ENCODE data around the gene DLG1.
"Not testable (repeated sequence)": the region's sequence is repeated elsewhere in the genome, so short reads cannot be mapped to it uniquely, and the experiment has no call there.

DLG1 gene

DNA sequence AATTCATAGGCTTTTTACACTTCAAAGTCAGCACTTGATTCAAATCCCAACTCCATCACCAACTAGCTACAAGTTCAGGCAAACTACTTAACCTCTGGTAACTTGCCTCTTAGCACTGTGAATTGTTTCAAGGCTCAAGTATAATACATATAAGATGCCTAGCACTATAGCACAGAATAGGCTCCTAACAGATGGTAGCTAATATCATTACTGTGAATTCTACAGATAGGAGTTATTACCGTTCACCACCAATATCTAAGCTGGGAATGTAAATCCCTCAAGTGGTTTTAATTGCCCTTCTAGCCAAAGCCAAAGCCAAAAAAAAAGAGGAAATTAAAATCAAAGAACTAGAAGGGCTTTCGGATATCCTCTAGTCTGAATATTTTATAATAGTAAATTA lies 15.4 kb downstream of the DLG1 start:
- DNase-seq = no peak

DNA sequence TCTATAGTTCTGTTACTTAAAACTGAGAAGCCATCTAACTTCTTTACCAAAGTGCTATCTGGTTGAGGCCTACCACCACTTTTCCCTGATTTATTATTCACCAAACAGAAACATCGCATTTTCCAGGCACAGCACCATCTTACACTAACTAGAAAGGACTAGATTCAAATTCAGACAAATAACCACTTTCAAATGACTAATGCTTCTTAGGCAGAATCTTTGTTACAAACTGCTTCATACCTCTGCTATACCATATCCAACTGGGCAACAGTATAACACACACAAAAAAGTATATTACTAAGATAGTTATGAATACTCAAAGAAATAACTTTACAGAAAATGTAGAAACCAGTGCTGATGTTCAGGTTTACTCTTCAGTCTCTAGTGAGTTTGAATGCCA lies 16.6 kb downstream of the DLG1 start:
- DNase-seq = no peak

DNA sequence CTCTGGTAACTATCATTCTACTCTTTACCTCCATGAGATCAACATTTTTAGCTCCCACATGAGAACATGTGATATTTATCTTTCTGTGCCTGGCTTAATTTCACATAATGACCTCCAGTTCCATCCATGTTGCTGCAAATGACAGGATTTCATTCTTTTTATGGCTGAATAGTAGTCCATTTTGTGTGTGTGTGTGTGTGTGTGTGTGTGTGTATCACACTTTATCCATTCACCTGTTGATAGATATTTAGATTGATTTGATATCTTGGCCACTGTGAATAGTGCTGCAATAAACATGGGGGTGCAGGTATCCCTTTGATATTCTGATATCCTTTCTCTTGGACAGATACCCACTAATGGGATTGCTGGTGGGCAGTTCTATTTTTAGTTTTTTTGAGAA lies 18.3 kb downstream of the DLG1 start:
- DNase-seq = no peak

DNA sequence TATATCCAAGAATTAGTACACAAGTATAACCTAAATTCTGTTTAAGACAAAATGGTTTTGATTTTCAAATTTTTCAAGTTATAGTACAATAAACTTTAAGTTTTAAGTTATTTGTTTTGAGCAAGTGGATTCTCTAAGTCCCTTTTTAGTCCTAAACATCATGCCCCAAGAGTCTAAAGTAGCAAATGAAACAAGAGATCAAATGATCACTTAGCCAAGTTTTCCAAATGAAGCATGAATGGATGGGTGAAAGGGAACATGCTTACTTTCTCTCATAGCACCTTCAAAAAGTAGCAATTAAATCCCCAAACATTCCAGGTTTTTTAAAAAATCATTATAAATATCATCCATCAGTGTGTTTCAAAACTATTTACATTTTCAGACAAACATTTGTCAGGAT lies 19.5 kb downstream of the DLG1 start:
- DNase-seq = no peak

DNA sequence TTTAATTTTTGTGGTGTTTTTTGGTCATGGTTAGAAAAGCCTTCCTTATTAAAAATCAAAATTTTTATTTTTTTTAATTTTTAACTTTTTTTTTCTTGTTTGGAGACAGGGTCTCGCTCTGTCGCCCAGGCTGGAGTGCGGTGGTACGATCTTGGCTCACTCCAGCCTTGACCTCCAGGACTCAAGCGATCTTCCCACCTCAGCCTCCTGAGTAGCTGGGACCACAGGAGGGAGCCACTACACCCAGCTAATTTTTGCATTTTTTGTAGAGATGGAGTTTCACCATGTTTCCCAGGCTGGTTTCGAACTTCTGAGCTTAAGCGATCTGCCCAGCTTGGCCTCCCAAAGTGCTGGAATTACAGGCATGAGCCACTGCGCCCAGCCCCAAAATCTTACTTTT lies 21.6 kb downstream of the DLG1 start:
- DNase-seq = not testable (repeated sequence)

DNA sequence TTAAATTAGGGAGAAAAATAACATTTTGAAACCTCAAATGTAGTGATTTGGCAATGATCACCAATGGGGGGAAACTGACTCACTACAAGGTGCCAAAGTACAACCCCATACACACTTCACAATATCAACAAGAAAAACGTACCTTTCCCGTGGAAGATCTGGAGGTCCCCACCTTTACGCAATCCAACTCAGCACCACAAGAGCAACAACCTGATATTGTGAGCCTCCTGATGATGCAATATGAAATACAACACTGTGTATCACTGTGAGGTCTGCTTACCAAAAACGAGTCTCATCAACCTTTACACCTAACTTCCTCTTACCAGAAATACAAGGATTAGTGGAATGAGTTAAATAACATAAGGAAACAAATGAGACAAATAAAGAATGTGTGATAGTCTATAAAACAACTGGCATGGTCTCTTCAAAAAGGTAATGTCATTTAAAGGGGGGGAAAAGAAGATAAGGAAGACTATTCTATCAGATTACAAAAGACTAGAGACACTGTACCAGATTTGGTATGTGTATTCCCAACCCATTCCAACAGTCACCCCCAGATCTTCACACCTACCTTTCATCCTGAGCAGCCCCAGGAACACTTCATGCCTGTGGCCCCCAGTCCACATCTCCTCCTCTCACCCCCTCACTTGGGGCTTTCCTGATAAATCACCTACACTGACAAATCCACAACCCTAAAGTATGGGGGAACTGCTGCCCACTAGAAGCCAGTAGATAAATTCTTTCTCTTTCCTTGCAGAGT lies 27.7 kb downstream of the DLG1 start:
- DNase-seq = no peak

DNA sequence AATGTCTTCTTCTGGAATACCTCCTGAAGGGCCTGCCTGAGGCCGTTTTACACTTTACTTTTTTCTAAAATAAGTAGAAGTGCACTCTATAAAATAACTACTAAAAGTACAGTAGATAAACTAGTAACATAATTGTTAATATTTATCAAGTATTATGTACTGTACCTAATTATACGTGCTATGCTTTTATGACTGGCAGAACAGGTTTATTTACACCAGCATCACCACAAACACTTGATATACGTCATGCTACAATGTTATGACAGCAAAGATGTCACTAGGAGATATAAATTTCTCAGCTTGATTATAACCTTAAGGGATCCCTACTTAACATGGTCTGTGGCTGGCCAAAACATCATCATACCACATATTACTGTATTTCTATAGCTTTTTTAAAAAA lies 29.4 kb downstream of the DLG1 start:
- DNase-seq = no peak

DNA sequence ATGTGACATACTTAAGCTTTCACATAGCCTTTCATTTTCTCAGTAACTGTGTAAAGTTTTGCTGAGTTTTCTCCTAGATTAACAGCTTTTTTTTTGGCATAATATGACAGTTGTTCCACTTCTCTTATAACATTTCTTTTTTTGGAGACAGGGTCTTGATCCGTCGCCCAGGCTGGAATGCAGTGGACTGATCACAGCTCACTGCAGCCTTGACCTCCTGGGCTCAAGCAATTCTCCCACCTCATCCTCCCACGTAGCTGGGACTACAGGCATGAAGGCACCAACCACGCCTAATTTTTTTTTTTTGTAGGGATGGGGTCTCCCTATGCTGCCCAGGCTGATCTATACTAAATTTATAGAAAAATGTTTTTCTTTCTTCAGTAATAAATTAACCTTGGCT lies 30.1 kb downstream of the DLG1 start:
- DNase-seq = no peak

DNA sequence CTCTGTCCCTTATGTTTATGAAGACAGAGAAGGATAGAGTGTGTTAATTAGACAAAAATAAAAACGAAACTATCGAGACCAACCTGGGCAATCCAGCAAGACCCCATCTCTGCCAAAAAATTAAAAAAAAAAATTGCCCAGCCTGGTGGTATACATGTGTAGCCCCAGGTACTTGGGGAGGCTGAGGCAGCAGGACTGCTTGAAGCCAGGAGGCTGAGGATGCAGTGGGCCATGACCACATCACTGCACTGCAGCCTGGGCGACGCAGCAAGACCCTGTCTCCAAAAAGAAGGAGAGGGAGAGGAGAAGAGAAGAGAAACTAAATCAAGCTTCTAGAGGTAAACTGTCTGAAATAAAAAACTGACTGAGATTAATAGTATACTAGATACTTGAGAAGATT lies 32.1 kb downstream of the DLG1 start:
- no peak for DNase-seq

DNA sequence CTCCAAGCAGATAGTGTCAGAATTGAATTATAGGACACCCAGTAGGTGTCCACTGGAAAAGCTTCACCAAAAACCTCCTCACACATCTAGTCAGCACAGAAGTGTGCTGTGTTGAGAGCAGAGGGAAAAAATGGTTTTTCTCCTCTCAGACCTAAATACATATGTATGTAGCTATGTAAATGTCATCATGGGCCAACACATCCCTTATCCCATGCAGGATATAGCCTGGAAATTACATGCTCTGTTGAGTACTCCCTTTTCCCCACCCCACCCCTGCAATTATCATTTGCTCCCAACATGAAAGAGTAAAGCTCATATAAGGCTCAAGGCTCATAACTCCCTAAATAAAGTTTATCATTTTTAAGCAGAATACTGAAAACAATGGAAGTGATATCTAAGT lies 35.7 kb downstream of the DLG1 start:
- no peak for DNase-seq

DNA sequence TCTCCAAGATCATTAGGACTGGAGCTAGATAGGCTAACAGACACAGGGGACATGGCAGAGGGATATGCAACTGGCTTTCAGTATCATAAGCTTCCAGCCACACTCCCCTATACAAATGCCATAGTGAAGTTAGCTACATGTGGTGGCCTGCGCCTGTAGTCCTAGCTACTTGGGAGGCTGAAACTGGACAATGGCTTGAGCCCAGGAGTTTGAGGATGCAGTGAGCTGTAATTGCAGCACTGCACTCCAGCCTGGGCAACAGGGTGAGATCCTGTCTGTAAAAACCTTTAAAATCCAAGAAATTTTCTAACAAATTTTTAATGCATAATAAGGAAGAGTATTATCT lies 37.3 kb downstream of the DLG1 start:
- DNase-seq = no peak

DNA sequence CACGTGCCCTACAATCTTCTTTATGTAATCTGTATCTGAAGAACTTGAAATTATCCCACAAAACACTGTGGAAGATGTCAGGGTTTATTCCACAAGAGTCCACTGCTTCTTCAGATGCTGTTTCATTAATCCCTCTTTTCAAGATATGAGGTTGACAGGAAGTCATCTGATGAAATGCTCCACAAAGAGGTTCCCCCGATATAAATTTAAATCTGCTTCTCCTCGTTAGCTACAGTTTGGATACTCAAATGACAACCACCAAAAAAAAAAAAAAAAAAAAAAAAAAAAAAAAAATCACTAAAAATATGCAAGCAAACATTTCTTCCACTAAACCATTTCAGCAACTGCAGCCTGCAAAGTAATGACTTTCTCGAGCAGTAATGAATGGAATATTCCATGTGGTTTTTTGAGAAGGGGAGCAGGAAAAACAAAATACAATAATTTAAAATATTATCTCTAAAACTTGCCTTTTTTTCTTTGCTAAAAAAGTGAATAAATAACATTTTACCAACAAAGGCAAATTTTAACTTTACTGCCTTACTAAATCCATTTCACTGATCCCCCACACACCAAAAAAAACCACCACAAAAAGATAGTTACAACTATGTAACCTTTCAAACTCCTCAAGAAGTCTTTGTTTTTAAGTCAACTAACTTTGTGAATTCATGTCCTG lies 37.8 kb downstream of the DLG1 start:
- DNase-seq = peak; percentile 1

DNA sequence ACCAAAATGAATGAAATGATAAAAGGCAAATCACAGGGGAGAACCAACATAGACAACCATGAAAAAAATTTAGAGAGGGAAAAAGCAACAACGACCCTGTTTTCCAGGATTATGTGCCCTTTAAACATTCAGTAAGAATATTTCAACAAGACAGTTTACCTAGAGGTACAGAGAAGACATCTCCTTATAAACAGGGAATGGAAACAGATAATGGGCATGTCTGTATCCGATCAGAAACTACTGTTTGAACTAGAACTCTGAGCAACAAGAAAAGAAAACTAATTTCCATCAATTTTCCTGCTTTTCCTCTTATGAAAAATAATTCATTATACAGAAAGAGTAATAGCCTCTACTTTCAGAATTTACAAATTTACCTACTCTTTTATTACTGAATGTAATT lies 39.3 kb downstream of the DLG1 start:
- DNase-seq = no peak

DNA sequence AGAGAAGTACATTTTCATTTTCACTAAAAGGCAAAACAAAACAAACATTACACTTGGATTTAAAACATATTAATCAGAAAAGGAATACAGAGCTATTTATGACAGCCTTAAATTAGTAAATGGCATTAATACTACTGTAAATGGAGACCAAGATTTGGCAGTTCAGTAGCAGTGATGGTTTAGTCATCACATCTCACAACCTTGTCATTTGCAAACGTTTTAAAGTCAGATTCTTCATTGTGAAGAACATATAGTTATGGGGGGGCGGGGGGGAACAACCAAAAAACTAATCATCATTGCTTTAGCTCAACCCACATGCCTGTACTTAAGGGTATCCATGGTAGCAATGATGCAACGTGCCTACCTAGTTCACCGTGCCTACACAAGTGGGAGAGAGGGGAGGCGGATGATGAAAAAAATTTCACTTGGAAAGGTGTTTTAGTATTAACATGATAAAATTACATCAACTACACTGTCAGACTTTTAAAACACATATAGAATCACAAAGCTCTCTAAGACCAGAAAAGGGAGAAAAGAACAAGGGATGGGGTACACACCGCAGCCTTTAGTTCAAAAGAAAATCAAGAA lies 40.1 kb downstream of the DLG1 start:
- DNase-seq = no peak

DNA sequence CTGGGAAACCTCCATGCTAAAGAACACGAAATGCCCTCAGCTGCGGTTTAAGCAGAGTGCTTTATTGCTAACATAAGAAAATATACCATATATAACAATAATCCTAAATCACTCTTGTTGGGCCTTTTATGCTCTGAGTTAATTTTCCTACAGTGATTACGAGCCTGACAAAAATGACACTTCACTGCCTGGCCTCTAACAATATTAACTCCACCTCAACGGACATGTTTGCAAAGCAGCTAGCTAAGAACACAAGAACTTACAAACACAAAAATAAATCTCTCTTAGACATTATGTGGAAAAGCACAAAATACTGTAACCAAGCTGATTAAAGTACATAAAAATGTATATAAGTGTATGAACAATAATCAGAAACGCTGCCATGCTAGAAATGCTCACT lies 40.7 kb downstream of the DLG1 start:
- no peak for DNase-seq

DNA sequence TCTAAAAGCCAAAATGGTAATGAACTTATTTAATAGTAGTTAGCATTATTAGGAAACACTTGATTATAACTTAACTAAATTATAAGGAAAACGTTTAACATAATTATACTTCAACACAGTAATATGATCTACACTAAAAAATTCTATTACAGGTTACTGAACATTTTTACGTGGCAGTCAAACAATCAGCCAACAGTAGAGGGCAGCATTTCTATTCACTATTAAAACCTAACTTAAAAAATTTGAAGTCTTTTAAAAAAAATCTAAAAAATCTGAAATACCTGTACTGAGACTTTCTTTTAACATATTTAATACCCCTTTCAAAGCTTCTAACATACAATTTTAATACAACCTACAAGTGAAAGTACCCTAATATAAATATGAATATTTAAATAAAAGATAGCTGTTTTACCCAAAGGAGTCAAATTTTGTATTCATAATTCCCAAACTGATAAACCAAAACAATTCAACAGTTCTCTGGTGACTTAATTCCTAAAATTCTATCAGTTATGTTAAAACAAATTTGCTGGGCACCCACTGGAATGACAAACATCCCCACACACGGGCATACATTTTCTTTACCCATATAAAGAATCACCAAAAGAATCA lies 41.5 kb downstream of the DLG1 start:
- peak; percentile 52 for DNase-seq

DNA sequence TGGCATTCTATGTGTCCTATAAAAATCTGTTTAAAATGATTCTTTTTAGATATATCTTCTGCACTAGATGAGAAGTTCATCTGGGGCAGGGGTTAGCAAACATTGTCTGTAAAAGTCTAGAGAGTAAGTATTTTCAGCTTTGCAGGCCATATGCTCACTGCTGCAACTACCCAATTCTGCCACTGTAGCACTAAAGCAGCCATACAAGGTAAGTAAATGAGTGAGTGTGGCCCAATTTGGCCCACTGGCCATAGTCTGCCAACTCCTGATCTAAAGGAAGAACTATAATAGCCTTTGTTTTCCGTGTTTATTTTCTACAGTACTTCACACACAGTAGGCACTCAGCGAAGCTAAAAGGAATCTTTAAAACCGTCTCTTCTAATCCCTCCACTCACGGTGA lies 42.3 kb downstream of the DLG1 start:
- DNase-seq = no peak

DNA sequence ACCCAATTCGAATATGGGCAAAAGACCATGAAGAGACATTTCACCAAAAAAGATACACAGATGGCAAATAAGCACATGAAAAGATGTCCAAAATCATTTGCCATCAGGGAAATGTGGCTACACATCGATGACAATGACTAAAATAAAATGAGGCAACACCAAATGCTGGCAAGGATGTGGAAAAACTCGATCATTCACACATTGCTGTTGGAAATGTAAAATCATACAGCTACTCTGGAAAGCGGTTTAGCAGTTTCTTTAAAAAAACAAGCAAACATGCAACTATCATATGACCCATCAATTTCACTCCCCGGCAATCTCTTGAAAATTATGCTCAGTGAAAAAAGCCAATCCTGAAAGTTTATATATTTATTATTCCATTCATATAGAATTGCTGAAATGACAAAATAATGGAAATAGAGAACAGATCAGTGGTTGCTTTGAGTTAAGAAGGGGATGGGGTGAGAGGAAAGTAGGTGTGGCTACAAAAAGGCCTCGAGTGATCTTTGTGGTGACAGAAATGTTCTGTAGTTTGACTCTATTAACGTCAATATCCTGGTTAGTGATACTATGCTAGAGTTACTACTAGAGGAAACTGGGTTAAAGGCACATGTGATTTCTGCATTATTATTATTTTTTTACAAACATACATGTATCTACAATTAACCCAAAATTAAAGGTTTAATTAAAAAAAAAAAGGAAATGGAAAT lies 45.0 kb downstream of the DLG1 start:
- DNase-seq = no peak

DNA sequence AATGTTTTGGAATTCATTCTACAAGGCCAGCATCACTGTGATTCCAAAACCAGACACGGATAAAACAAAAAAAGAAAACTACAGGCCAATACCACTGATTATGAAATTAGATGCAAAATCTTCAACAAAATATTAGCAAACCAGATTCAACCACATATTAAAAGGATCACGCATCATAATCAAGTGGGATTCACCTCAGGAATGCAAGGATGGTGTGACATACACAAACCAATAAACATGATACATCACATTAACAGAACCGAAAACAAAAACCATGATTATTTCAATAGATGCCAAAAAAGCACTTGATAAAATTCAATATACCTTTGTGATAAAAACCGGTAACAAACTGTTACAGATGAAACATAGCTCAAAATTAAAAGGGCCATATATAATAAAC lies 48.9 kb downstream of the DLG1 start:
- no peak for DNase-seq

DNA sequence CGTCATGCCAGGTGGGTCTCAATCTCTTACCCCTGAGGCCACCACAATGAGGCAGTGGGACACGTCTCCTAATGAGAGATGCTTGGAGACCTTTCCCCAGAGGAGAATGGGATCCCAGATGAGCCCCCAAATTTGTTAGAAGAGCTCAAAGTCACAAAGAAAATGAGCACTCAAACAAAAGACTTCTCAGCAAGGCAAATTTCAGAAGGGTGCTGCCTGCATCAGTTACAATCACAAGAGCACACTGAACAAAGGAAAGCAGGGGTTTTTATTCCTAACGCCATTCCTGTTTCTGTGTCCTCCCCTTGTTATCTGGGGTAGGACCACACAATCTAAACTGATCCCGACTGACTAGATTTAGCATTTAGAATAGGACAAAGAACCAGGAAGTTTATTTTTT lies 50.1 kb downstream of the DLG1 start:
- DNase-seq = no peak

DNA sequence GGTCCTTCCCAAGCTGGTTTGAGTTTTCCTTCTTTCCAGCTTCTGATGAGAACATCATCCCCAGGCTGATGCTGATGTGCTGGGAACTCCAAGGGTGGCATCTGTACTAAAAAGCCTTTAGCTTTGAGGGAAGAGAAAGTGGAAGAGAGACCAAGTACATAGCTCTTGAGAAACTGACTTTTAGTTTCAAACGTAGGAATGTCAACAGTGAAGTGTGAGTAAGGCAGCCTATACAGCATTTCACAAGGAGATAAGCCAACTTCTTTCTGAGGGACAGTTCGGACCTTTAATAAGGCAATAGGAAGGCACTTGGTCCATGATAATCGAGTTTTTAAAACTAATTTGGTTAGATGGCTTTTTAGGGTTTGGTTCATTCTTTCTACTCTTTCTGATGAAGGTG lies 53.7 kb downstream of the DLG1 start:
- DNase-seq = no peak

DNA sequence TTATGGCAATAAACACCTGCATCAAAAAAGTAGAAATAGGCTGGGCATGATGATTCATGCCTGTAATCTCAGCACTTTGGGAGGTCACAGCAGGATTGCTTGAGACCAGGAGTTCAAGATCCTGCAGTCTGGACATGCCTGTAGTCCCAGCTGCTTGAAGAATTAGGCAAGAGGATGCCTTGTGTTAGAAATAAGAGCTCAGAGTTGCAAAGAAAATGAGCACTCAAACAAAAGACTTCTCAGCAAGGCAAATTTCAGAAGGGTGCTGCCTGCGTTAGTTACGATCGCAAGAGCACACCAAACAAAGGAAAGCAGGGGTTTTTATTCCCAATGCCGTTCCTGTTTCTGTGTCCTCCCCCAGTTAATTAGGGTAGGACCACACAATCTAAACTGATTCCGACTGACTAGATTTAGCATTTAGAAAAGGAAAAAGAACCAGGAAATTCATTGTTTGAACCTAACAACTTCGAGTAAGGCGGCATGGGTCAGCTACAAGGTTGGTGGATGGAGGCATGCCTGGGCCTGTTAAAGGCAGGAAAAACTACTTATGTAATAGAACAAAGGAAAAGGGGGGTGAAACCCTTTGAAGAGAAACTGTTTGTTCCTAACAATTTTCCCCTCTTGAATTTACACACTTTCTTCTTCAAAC lies 55.5 kb downstream of the DLG1 start:
- no peak for DNase-seq

DNA sequence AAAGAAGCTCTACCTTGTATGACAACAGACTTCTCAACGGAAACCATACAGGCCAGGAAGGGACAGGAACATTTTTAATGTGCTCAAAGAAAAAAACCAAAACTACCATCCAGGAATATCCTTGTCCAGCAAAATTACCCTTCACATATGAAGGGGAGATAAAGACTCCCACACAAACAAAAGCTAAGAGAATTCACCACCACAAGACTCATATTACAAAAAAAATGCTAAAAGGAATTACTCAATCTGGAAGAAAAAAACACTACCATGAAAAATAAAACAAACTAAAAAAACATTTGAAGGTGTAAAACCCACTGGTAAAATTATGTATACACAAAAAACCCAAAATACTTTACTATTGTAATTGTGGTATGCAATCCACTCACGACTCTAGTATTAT lies 57.2 kb downstream of the DLG1 start:
- DNase-seq = no peak

All from midbrain (tissue), 1 donor.